GM18507 (cell line): Measurements from ENCODE around the gene DOCK1.
"Not testable (repeated sequence)": the region's sequence is repeated elsewhere in the genome, so short reads cannot be mapped to it uniquely, and the experiment has no call there.

Source experiments
- DNase-seq: peaks from one replicate; pipeline ENCODE4 v3.0.0; 2011; ENCODE audit warnings: low read depth; ENCODE audit not compliant: insufficient read length; ENCODE audit errors: extremely low spot score
- FAIRE-seq: peaks from 2 replicates; lab custom pipeline; 2011; peaks lifted over from hg19 to GRCh38; lab: Jason Lieb, UNC

Gene DOCK1

GRCh38 chr10:127275793-127276450, 370.7 kb downstream of the DOCK1 start:
- FAIRE-seq, result no peak
- no peak for DNase-seq

DNA sequence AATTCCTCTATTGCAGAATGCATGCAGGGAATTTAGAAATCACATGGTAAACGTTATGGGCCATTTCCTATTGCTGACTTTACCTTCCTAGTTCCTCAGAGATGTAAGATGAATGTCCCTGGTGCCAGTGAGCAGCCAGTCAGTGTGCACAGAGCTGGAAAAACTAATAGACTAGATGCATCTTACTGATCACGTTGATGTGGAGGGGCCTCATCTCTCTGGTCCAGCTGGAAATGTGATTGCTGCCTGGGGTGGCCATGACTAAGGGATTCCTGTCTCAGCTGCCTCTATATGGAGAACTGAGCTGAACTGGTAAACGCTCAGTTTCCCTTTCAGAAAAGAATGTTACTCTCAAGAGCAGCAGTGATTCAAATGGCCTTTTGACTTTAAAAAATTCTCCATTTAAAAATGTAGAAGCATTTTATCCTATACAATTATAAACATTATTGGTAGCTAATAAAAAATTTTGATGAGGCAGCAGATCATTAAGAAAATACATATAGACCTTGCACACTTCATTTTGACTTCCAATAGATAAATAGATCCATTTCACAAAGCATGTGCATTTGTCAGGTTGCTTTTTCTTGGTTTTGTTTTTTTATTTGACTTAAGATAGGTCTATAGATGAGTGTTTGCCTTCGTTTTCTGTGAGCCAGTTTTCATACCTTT, 371.7 kb downstream of the DOCK1 start:
- no peak for DNase-seq
- FAIRE-seq, result no peak

- DNase-seq (no peak), FAIRE-seq (no peak)
Measured at GRCh38 chr10:127278001-127278400, 372.8 kb downstream of the DOCK1 start.

DNA sequence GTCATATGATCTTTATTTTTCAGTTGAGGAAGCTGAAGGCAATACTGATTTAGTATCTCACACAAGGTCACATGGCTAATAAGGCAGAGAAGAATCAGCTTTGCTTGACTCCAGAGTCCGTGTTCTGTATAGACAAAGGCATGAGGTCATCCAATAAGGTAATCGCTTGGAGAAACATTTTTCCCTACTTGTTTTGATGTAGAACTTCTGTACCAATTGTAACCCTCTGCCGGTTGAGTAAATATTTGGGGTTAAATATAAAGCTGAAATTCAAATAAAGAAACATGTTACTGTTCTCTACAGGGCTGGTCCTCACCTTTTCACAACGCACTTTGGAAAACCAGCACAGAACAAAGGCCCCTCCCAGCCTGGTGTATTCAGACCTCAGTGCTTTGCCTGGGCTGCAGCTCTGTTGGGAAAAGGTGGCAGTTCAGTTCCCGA, 374.1 kb downstream of the DOCK1 start:
- no peak for FAIRE-seq
- DNase-seq, result no peak

- no peak for FAIRE-seq
- no peak for DNase-seq
Measured at GRCh38 chr10:127280446-127280845, 375.2 kb downstream of the DOCK1 start.

DNA sequence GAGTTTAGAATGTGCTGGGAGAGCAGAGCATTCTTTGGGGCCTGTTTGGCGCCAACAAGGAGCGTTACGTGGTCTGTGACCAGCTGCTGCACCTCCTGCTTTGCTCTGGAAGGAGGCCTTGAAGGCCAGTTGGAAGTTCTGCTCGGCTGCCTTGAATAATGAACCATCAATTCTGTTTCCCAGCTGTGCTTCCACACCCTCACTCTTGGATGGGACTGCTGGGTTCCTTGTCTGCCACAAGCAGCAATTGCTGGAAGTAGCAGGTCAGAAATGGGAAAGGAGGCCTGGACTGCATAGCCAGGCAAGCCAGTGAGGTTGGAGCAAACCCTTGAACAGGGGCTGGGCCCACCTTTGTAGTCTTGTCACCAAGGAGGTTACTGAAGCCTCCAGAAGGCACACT, 377.8 kb downstream of the DOCK1 start:
- DNase-seq (no peak), FAIRE-seq (no peak)

DNA sequence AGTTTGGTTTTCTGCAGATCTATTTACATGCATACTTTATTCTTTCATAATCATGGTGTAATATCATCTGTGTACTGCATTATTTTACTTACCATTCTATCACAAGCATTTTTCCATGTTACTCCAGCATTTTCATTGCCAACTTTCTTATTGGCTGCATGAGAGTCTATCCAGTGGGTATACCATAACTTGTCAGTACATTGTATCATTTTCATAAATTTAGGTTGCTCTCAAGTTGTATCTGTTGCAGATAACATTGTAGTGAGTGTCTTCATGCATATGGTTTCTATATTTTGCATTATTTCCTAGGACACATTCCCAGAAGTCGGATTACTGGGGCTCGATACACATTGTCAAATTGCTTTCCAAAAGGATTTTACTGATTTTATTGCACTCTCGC, 378.3 kb downstream of the DOCK1 start:
- FAIRE-seq (no peak), DNase-seq (no peak)

DNA sequence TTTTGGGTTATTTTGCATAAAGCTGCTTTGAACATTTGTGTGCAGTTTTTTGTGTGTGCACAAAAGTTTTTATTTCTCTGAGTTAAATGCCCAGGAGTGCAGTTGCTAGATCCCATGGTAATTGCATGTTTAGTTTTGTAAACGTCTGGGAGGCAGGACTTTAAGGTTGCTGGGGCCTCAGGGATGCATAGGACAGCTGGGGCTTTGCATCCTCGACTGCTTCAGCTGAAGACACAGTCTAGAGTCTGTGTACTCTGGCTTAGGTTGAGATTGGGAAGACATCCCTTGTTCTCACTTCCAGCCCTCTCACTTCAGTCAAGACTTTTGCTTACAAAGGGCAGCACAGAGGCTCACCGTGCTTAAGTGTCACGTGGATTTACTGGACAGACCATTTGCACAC, 385.6 kb downstream of the DOCK1 start:
- DNase-seq (no peak), FAIRE-seq (no peak)

GRCh38 chr10:127291329-127291728, 386.1 kb downstream of the DOCK1 start:
- DNase-seq, result no peak
- FAIRE-seq, result no peak

- DNase-seq (no peak), FAIRE-seq (no peak)
Measured at GRCh38 chr10:127292888-127293287, 387.7 kb downstream of the DOCK1 start.

DNA sequence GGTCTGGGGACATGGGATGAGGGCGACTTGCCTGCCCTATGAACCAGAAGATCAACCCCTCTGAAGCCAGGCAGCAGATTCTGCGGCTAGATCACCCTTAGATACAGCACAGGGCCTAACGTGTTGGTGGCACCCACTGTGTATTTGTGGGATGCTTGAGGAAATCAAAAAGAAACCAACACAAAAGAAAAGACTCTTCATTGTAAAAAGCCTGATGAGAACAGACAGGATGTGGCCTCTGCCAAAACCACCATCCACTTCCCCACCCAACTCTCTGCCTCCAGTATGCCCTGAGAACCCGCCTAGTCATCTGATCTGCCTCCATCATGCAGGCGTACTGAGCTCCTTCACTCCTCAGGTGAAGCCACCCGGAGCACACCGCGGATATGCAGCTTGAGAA, 388.4 kb downstream of the DOCK1 start:
- DNase-seq (no peak), FAIRE-seq (no peak)

DNA sequence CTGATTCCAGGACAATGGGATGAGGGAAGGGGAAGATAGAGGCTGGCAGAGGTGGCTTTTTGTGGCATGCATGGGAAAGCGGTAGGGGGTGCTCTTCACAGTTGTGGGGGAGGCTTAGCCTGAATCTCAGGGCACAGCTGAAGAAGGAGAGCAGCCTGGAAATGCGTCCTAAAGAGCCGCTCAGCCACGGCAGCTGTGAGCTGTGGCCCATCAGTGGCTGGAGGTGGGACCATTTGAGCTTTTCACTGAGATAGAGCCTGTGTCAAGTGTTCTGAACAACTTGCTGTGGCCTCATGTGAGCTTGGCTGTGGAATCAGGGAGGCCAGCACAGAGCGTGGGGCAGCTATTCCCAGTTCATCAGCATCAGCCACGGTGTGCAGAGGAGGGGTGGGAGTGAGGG, 391.5 kb downstream of the DOCK1 start:
- no peak for DNase-seq
- no peak for FAIRE-seq

- FAIRE-seq (no peak), DNase-seq (no peak)
Measured at GRCh38 chr10:127298381-127298780, 393.2 kb downstream of the DOCK1 start.

- DNase-seq, FAIRE-seq: not testable (repeated sequence)
Measured at GRCh38 chr10:127299192-127299591, 394.0 kb downstream of the DOCK1 start.

DNA sequence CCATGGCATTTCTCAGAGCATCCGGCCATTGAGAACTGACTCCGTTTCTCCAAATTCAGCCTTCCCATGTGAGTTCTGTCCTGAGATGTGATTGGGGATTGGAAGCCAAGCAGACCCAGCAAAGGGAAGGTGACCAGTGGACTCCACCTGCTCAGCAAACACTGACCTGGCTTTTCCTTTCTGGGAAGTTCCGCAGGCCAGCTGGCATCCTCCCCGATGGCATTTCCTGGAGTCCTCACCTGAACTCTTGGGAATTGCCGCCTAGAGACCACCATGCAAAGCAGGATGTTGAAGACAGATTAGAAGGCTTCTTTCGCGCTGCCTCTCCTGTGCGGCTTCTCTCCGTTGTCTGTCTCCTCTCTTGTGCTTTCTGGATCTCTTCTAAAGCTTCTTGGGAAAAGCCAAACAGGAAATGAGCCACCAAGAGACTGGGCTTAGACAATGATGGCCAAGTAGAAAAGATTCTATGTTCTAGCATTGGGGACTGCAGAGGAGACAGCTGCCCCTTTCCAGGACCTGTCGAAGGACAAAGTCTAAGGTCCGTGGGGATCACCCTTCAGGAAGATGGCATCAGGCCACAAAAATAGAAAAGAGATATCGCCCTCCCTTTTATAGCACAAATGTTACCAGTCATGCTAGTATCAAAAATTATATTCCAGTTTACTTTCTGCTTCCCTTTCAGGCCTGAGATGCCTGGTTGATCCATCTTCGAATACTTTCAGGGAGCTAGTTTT, 394.9 kb downstream of the DOCK1 start:
- no peak for FAIRE-seq

DNA sequence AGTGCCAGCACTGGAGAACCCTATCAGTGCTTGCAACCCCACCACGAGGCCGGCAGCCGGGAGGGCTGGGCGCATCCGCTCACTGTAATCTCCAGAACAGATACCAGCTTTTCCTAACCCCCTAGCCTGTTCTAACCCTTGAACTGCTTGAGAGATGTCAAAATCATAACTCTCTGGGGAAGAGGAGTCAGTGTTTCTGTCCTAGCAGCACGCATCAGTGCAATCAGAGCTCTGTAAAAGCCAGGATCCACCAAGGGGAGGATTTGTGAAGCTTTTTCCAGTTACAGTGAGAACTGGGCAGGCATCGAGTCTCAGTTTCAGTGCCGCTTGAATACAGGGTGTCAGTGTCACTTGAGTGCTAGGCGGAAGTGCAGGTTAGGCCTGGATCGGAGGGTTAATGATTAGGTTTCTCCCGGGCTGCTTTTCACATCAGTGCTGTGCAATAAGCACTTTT, 395.7 kb downstream of the DOCK1 start:
- DNase-seq, result no peak
- no peak for FAIRE-seq

More for the DNA sequence above, 394.9 kb downstream of the DOCK1 start:
- DNase-seq, result no peak

DNA sequence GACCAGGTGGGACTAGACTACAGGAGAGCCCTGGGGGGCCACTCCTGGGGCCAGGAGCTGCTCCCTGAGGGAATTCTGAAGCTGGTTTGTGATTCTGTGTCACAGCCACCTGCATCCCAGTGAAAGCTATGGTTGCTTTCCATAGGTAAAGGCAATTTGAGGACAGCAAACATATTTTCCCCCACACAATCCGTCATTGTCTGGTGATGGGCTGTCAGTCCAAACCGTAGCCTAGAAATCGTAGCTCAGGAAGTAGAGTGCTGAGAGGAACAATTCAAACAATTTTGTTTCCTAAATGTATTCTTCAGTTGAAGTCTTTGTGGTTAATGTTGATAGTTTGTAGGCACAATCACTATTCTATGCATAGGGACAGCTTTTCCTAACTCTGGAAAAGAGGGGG, 397.1 kb downstream of the DOCK1 start:
- FAIRE-seq (no peak), DNase-seq (no peak)

- DNase-seq (no peak), FAIRE-seq (no peak)
Measured at GRCh38 chr10:127303105-127303504, 397.9 kb downstream of the DOCK1 start.

DNA sequence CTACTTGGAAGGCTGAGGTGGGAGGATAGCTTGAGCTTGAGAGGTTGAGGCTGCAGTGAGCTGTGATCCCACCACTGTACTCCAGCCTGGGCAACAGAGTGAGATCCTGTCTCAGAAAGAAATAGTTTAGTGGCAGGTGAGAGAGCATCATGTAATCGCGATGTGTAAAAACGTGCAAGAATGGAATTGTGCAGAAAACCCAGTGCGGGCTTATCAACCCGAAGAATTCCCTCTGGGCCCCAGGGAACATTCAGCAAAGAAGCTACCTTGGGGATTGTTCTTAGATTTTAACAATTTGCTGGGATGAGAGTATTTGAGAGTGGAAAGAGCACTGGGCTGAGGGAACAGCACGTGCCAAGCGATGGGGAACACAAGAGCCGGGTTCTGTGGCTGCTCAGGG, 398.5 kb downstream of the DOCK1 start:
- FAIRE-seq, result no peak

DNA sequence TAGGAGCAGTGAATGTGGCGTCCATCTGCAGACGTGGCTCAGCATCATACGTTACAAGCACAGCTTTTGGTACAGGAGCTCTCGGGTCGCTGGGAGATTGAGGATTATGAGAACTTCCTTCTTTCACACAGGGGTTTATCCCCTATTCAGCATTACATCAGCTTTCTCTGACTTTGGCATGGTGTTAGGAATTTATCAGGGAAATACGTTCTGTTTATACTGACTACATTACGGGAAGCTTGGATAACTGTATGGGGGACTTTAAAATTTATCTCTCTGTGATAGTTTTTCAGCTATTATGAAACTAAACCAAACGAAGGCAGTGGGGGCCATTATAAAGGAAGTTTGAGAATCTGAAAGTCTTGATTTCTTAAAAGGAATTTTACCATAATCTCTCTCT, 401.3 kb downstream of the DOCK1 start:
- no peak for FAIRE-seq

More for the DNA sequence above, 398.5 kb downstream of the DOCK1 start:
- DNase-seq, result no peak

GRCh38 chr10:127307338-127307737, 402.1 kb downstream of the DOCK1 start:
- FAIRE-seq (no peak), DNase-seq (no peak)

More for the DNA sequence above, 401.3 kb downstream of the DOCK1 start:
- no peak for DNase-seq
